ENCODE data around the gene RGS16. TPM values are rescaled to one million over a fixed set of nuclear protein-coding genes. Genes with fewer than 3 reads are reported as not detected.

Gene RGS16
- total RNA-seq, 2 experiments from 2014 or later: 20.1 to 29.5 TPM

GRCh38 chr1:182639330-182639729 is 35.1 kb upstream of the RGS16 start:
- DNase-seq (ENCODE audit: low spot score): no peak
- H3K4me1 ChIP-seq (ENCODE audit: insufficient read depth, low read length, poor library complexity, severe bottlenecking): peaks cover 19% of the 10 kb centered on the region
- H2AFZ ChIP-seq (ENCODE audit: low read length): no peak overlapping the region
- H3K79me2 ChIP-seq (ENCODE audit: insufficient read depth, low read depth, low read length): no peaks in the 10 kb centered on the region
- no peaks in the 10 kb centered on the region for H3K36me3 ChIP-seq (ENCODE audit: insufficient read depth, low read length)
- TF ChIP-seq CTCF (conservative IDR thresholded peaks at IDR 0.05; ENCODE audit: low read length): no peak
- TF ChIP-seq EZH2phosphoT487 (IDR thresholded peaks at IDR 0.05; ENCODE audit: borderline replicate concordance, low read depth, low read length): no peak
- no TSS peak for BruUV-seq (replicated peaks)
- intact Hi-C loops (cut with micrococcal nuclease; ENCODE audit: unreplicated experiment): no loop called here
- ChIA-PET CTCF (ENCODE audit: unreplicated experiment) (no interaction called here), POLR2A (interaction anchor here (1.3 to 1.8 kb wide), 2 partner anchors 9 to 10 kb away, joined by 3 to 6 read pairs; no protein-coding TSS in a partner anchor)
- H3K27ac ChIP-seq (ENCODE audit: low read depth, low read length, poor library complexity, severe bottlenecking): no peak overlapping the region
- H3K9me3 ChIP-seq (ENCODE audit: low read length): no peaks in the 10 kb centered on the region
- H3K4me3 ChIP-seq (ENCODE audit: low read depth, low read length, poor library complexity, severe bottlenecking): no peak overlapping the region
- H3K9me2 ChIP-seq (ENCODE audit: insufficient read depth, low read length): no peaks in the 10 kb centered on the region
- no peaks in the 10 kb centered on the region for H4K20me1 ChIP-seq (ENCODE audit: insufficient read depth, low read length)
- H3K4me2 ChIP-seq (ENCODE audit: low read length): no peak overlapping the region

- no TSS peak for BruUV-seq (replicated peaks)
- POLR2A ChIA-PET: interaction anchor here (0.6 to 1.8 kb wide), 5 partner anchors 9 to 288 kb away, joined by 3 to 6 read pairs (median 3); no protein-coding TSS in a partner anchor
- Histone ChIP-seq H3K9me2 (ENCODE audit: insufficient read depth, low read length) (no peaks in the 10 kb centered on the region), H3K4me1 (ENCODE audit: insufficient read depth, low read length, poor library complexity, severe bottlenecking) (peaks cover 34% of the 10 kb centered on the region), H4K20me1 (ENCODE audit: insufficient read depth, low read length) (no peaks in the 10 kb centered on the region), H3K4me2 (ENCODE audit: low read length) (no peak overlapping the region), H3K79me2 (ENCODE audit: insufficient read depth, low read depth, low read length) (no peaks in the 10 kb centered on the region), H3K27ac (ENCODE audit: low read depth, low read length, poor library complexity, severe bottlenecking) (no peak overlapping the region), H3K9me3 (ENCODE audit: low read length) (no peaks in the 10 kb centered on the region), H3K36me3 (ENCODE audit: insufficient read depth, low read length) (no peaks in the 10 kb centered on the region), H3K4me3 (ENCODE audit: low read depth, low read length, poor library complexity, severe bottlenecking) (no peak overlapping the region), H2AFZ (ENCODE audit: low read length) (no peak overlapping the region)
- intact Hi-C loops (cut with micrococcal nuclease; ENCODE audit: unreplicated experiment): no loop called here
- CTCF ChIA-PET (ENCODE audit: unreplicated experiment): no interaction called here
- no peak for TF ChIP-seq CTCF (conservative IDR thresholded peaks at IDR 0.05; ENCODE audit: low read length)
- TF ChIP-seq EZH2phosphoT487 (IDR thresholded peaks at IDR 0.05; ENCODE audit: borderline replicate concordance, low read depth, low read length): no peak
- no peak for DNase-seq (ENCODE audit: low spot score)
These were observed 33.6 kb upstream of the RGS16 start for GRCh38 chr1:182637769-182638168.

- Histone ChIP-seq H3K9me3 (ENCODE audit: low read length) (no peaks in the 10 kb centered on the region), H3K4me2 (ENCODE audit: low read length) (no peak overlapping the region), H3K4me1 (ENCODE audit: insufficient read depth, low read length, poor library complexity, severe bottlenecking) (peaks cover 53% of the 10 kb centered on the region), H4K20me1 (ENCODE audit: insufficient read depth, low read length) (no peaks in the 10 kb centered on the region), H3K79me2 (ENCODE audit: insufficient read depth, low read depth, low read length) (no peaks in the 10 kb centered on the region), H3K36me3 (ENCODE audit: insufficient read depth, low read length) (no peaks in the 10 kb centered on the region), H3K4me3 (ENCODE audit: low read depth, low read length, poor library complexity, severe bottlenecking) (no peak overlapping the region), H3K27ac (ENCODE audit: low read depth, low read length, poor library complexity, severe bottlenecking) (no peak overlapping the region), H3K9me2 (ENCODE audit: insufficient read depth, low read length) (no peaks in the 10 kb centered on the region), H2AFZ (ENCODE audit: low read length) (no peak overlapping the region)
- no TSS peak for BruUV-seq (replicated peaks)
- DNase-seq (ENCODE audit: low spot score): no peak
- POLR2A ChIA-PET: interaction anchor here (0.6 to 1.5 kb wide), 5 partner anchors 9 to 72 kb away, joined by 3 to 7 read pairs (median 3); no protein-coding TSS in a partner anchor
- CTCF ChIA-PET (ENCODE audit: unreplicated experiment): interaction anchor here (1.0 kb wide), 1 partner anchor 9 kb away, joined by 3 read pairs; no protein-coding TSS in a partner anchor
- intact Hi-C loops (cut with micrococcal nuclease; ENCODE audit: unreplicated experiment): no loop called here
- TF ChIP-seq CTCF (conservative IDR thresholded peaks at IDR 0.05; ENCODE audit: low read length) (no peak), EZH2phosphoT487 (IDR thresholded peaks at IDR 0.05; ENCODE audit: borderline replicate concordance, low read depth, low read length) (no peak)
These were observed 31.7 kb upstream of the RGS16 start for GRCh38 chr1:182635871-182636270.

Data from OCI-LY7 (cell line).